Fibroblast of skin of abdomen (primary cell): ENCODE results near the gene SNX10.

Experiments used
- DNase-seq: peaks from one replicate; pipeline ENCODE4 v3.0.0-alpha.2; 2013

SNX10 gene

DNA sequence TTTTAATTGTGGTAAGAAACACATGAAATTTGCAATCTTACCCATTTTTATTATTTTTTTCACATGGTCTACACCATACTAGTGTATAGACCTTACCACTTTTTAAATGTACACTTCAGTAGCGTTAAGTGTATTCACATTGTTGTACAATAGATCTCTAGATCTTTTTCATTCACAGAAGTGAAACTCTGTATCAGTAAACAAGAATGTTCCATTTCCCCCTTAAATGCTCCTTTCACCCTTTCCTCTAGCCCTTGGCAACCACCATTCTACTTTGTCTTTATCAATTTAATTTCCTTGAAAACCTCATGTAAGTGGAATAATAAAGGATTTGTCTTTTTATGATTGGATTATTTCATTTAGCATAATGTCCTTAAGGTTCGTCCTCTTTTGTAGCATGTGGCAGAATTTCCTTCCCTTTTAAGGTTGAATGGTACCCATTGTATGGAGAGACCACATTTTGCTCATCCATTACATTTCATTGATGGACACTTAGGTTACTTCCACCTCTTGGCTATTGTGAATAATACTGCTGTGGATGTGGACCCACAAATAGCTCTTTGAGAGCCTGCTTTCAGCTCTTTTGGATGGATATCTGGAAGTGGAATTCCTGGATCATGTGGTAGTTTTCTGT lies 45.7 kb downstream of the SNX10 start:
- DNase-seq: no peak

DNA sequence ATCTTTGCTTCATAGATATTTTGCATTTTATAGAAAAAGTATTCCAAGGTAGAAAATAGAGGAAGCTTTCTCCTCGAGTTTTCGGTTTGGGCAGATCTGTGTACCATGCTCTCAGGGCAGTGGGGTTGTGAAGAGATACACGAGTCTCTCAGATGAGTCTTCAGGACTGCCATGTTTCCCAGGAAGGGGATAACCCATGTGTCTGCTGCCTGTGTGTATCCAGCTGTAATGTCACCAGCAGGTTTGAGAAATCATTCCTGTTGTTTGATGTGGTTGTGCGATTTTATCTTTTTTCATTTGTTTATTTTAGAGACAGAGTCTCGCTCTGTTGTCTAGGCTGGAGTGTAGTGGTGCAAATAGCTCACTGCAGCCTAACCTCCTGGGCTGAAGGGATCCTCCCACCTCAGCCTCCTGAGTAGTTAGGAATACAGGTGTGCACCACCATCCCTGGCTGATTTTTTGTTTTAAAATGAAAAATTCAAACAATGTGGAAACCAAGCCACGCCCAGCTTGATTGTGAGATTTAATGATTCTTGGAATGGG lies 48.9 kb downstream of the SNX10 start:
- no peak for DNase-seq

DNA sequence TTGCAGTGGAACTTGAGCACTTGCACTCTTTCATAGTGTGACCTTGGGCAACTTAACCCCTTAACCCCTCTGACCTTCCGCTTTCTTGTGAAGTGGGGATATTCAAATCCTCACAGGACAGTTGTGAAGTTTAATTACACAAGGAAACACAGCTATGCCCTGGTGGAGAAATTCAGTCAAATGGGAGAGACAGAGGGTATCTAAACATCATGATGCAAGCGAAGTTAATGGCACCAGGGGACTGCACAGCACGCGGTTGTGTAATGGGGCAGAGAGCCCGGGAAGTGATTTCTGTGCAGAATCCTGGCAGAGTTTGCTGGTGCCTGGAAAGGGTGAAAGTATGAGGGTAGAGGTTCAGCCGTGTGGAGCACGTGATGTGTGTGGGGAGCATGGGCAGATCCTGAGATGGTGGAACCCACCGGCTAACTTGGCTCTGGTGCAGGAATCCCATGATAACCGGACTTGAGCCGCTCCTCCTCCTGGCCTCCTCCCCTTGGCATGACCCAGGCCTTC lies 51.7 kb downstream of the SNX10 start:
- DNase-seq: no peak

DNA sequence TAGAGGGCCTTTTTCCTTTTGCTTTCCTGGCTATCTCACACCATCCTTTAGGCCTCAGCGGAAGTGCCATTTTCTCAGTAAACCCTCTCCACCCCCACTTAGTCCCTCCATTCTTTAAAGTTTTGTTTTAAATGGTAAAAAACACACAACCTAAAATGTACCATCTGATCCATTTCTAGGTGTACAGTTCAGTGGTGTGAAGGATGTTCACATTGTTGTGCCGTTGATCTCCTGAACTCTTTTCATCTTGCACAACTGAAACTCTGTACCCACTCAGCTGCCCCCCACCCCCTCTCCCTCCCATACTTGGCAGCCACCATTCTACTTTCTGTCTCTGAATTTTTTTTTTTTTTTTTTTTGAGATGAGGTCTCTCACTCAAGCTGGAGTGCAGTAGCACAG lies 52.2 kb downstream of the SNX10 start:
- no peak for DNase-seq

DNA sequence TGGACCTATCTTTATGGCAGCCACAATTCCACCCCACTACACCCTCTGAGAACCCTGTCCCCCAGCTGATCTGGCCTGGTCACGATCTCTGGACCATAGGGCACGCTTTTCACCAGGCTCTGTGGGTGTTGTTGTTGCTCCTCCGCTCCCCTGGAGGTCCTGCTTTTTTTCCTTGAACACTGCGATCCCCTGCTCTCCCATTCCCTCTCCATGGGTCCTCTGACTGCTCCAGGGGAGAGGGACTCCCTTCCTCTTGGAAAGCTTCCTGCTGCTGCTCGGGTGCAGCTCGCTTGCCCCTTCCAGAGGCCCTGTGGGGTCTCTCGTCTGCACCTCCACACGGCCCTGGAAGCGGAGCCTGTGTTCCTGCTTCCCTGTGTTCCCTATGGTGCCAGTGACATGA lies 53.5 kb downstream of the SNX10 start:
- no peak for DNase-seq

DNA sequence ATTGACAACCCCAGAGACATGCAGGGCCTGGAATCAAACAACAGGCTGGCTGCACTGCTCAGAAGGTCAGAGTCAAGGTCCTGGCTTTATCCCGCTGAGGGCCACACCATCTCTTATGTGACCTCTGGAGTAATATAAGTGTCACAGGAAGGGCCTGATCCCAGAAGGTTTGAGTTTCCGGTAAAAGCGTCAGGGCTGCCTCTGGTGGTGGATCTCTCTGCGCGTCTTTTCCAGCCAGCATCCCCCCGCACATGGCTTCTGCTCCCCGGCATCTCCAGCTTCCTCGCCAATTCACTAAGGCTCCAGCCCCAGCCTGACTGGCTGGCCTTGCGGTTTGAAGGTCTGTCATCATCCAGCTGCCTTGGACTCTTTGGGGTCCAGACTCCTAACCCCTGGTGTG lies 54.2 kb downstream of the SNX10 start:
- no peak for DNase-seq

DNA sequence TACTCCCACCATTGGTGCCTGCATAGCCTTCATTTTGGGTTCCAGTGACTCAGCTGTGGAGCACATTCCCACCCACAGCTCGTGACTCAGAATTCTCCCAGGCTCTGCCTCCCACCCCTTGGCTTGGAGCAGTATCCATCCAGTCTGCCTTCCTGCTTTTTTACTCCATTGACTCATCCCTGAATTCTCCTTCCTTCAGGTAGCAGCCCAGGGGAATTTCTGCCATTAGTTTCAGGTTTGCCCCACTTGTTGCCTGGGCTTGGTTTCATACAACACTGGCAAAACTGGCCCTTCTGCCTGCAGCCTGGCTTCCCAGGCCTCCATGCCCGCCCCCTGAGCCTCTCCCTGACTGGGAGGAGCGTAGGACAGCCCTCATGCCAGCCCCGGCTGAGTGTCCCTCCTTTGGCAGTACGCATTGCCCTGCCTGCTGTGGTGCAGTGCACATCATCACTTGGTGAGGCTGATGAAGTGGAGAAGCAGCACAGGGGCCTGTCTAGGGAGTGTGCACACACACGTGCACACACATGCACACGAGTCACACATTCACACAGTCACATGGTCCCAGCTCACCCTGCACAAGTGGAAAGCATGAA lies 55.0 kb downstream of the SNX10 start:
- DNase-seq: peak; percentile 4

DNA sequence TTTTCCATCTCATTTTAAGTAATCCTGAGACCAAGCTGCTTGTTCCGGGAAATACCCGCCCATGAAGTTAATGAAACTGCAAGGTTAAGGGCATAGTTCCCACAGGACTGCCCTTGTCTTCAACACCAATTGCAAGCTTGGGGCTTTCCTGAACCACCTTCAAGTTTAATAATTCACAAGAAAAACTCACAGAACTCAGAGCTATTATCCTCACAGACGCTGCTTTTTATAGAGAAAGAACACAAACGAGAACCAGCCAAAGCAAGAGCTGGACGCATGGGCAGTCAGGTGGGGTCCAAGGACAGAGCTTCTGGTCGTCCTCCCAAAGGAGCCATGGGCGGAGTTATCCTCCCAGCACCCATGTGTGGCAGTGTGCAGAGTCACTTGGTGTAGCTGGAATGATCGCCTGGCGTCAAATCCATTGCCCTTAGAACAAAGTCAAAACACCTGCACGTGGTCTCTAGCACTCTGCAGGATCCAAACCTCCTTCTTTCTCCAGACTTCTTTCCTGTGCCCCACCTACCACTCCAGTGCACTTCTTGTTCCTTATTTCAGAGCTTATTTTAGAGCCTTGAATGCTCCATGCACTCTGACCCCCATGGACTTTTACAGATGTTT lies 56.7 kb downstream of the SNX10 start:
- DNase-seq: no peak

DNA sequence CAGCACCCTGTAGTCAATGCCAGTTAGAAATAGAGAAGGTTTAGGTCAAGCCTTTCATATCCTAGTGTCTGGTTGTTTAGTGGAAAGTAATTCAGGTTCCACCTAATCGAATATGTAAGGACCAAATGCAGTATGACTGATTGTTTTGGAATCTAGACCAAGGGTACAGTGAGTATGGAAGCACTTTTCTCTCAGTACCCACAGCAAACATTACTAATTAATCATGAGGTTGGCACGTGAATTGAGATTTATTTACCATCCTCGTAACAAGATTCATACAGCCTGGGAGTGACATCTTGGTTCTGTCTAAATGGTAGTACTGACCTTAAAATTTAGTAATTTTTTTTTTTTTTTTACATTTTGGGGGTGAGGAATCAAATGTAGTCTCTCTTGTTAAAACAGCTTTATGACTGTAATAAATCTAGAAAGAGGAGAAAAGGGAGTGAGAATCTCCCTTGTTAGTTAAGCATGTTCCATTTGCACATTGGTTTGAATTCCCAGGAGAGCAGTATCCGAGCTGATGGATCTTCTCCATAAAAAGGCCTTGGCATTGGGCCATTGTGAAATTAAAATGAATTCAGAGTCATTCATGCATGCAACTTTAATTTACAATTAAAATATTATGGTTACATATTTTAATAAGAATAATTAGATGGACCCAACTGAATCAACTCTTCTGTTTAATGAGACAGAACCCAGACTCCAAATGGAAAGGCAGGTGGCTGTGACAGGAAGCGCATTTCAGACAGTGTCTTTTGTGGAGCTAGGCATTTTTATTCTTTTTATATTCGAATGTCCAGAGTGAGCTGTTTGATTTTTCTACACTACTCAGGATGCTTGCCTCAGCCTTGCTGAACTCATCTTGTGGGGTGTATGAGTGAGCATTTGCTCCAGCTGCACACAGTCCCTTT lies 57.6 kb downstream of the SNX10 start:
- no peak for DNase-seq

DNA sequence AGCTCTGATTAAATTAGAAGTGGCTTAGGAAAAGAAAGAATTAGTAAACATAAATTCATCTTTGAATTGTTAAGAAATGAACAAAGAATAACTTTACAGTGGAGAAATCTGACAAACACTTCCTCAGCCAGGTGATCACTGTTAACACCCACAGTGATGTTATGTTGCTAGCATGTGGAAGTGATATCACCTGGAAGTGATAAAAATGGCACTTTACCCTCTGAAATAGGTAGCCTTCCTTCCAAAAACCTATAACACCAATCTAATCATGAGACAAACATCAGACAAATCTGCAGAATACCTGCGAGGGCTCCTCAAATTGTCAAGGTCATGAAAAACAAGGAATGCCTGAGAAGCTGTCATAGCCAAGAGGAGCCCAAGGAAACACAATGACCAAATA lies 59.5 kb downstream of the SNX10 start:
- DNase-seq: no peak

DNA sequence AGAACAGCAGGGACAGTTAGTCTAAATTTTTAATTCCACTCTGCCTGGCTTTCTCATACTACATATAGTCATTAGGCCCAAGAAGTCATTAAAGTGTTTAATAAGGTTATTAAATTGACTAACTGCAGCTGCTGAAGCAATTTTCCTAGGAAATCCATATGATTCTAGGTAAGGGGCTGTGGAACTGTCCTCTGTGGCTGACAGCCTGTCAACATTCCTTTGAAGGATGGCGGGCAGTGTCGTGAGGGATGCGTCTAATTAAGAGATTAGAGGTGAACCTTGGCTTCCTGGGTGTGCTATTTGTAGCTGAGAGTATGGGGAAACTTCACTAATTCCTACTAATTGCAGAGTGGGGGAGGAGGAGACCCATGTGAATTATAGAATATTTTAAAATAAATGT lies 64.6 kb downstream of the SNX10 start:
- DNase-seq: no peak

DNA sequence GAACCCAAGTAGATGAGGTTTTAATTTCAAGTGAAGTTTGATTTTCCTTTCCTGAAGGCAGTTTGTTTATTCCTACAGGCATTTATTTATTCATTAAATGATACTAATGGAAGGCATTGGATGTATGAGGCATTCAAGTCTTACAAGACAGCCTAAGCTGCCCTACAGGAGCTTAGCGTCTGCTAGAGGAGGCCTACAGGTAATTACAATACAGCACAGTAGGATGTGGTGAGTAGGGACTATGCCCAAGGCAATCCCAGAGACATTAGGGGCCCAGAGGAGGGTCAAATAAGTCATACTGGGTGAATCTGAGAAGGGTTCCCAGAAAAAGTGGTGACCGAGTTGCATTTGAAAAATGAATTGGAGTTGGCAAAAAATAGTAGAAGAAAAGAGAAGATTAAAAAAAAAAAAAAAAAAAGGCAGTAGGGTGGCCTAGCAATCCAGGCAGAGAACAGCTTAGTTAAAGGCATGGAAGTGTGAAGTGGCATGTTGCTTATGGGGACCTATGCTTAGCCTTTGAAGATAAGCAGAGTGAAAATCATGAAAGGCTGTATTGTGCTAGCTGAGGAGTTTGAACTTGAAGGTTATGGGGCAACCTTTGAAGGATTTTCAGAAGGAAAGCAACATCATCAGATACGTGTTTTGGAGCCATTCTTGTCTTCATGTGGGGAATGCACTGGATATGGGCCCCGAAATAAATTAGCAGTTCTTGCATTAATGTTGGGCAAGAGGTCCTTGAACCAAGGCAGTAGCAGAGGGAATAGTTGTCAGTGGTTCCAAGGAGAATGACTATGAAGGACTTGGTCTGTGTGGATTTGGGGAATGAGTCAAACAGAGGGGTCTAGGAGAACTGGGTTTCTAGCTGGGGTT lies 65.5 kb downstream of the SNX10 start:
- no peak for DNase-seq

DNA sequence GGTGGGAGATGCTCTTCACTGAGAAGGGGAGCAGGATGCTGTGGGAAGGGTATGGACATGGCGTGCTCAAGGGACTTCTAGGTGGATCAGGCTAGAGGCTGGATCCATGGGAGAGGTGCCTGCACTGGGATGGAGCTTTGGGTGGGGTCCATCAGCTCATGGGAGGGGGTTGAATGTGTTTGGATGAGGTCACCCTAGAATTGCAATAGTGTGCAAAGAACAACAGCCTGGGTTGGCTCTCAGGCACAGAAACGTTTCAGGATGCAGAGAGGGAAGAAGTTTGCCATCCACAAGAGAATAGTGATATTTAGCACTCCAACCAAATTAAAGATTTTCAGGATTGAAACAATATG lies 66.1 kb downstream of the SNX10 start:
- no peak for DNase-seq

DNA sequence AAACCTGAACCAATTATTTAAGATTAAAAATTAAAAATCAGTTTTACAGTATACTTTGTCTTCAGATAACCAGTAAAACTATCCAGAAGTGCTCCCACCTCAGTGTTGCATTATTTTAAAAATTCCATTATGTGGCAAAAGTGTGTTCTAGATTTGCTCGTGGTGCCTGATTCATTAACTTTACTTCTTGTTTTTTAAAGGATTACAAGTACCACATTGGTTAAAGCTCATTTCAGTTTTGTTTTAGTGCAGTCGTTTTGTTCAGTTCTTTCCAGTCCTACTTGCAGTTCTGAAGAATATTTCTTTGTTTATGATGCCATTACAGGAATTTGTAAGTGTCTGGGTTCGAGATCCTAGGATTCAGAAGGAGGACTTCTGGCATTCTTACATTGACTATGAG lies 69.0 kb downstream of the SNX10 start:
- DNase-seq: no peak

DNA sequence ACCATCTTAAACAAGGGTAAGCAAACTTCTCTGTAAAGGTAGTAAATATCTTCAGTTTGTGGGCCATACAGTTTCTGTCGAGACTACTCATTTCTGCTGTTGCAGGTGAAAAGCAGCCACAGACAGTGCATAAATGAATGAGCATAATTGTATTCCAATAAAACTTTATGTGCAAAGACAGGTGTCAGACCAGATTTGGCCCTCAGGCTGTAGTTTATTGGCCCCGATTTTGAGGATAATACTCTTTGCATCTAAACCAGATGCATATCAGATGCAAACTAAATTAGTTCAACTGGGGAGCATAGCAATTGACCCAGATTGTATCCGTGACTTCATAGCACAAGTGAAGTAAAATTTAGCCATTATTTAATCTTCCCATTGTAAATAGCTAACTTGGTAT lies 70.0 kb downstream of the SNX10 start:
- DNase-seq: no peak

DNA sequence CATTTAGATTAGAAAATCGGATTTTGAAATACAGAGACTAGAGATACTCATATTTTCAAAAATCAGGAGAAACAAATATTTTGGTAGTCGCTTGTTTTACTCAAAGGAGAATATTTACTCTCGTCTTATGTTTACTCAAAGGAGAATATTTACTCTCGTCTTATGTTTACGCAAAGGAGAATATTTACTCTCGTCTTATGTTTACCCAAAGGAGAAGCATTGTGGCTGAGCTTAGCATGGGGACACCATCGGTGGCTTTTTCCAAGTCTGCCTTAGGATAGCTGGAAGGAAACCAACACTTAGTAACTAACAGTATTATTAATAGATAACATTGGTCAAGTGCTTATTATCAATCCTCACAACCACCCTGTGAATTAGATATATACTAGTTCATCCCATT lies 71.8 kb downstream of the SNX10 start:
- DNase-seq: no peak

DNA sequence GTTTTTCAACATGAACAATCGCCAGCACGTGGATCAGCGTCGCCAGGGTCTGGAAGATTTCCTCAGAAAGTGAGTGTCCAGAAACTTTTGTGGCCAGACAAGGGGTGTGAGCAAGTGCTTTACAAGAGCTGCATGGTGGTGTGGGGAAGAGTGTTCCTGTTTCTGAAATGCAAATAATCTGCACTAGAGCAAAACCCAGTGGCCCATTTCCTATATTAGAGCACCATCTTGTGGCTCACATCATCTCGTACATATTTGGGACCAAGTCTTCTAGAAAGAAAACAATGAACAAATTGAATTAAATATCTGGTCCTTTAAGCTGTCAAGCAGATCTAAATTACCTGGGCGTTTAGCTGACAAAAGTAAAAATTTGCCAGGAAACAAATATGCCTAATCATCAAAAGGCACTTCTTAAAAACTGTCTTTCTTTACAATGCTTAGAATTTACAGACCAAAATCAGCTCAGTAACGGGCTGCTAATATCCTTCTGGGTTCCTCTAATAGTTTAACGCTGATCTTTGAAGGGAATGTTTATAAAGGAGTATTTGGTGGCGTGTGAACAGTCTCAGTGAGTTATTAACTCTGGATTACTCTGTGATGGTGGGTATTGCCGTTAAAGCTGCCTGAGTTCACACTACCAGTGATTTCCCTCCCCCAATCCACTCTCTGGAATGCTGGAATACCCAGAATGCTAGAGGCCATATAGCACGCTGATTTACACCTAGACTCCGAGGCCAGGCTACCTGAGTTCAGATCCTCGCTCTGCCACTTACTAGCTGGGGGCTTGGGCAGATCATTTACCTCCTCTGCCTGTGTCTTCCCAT lies 73.6 kb downstream of the SNX10 start:
- DNase-seq: peak; percentile 66

DNA sequence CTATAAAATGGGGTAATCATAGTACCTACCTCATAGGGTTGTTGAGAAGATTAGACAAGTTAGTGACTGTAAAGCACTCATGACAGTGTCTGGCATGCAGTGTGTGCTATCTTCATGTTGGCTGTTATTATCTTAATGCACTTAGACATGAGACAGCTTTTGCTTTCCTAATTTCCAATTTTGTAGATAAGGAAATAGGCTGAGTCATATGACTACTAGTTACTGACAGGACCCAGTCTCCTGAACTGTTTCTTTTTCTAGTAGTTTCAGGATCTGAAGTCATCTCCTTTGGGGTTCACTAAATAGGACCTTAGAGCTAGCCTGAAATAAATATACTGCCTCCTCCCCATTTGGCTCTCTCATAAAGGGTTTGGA lies 74.2 kb downstream of the SNX10 start:
- no peak for DNase-seq

DNA sequence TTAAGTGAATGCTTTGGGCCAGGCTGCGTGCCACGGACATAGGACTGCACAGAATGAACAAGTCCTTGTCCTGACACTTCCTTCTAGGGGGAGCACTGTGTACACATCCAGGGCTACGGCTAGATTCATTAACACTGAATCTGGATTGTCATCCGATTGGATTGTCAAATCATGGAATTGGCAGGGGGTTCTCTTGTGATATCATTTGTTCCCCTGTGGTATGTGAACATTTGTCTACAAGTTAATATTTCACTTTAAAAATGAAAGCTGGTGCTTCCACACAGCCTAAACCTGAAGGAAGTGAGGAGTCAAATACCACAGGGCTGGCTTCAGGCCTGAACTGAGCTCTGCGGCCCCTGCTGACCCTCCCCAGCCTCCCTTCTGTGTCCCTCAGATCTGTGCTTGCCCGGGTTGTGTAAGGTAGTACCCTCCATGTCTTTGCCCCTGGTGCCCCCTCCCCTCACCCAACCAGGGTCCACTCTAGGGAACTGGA lies 75.6 kb downstream of the SNX10 start:
- no peak for DNase-seq

DNA sequence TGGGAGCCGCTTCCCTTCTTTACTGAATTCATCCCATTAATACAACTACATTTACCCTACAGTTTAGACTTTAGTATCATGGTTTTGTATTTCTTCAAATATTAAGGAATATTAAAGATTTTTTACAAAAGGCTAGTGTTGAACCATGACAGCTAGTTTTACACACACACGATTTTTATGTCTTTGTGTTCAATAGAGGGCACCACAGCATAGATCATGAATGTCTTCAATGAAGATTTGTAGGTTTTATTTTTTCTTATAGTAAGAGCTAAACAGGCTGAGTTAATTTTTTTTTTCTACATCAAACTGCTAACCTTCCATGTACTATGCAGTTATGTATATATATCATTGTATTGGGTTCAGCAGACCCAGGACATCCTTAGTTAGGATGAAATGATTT lies 76.9 kb downstream of the SNX10 start:
- no peak for DNase-seq

DNA sequence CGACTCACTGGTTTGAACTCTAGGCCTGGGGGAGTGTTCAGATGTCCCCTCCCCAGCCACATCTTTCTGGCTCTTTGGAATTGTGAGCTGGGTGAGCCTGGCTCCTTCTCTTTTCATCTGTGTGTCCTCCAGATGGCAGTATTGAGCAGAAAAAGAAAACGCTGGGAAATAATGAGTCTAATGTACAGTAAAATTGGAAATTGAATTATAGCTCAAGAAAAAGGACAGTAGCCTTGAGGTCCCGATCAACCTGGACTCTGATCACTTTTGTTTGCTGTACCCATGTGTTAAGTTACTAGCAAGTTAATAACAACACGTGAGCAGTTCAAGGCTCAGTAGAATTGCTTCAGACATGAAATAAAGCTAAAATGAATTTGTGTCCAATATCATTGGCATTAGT lies 77.9 kb downstream of the SNX10 start:
- peak; percentile 40 for DNase-seq
